Activated B cell treated with CpG ODN at 0.5 μM for 24 hours (primary cell): ENCODE data around the gene MGAT3. TPM values are rescaled to one million over a fixed set of nuclear protein-coding genes. Genes with fewer than 3 reads are reported as not detected.

Experiments
- ATAC-seq: fragments of 200-7000 bp; cut with Tn5 transposase; one replicate; pipeline ENCODE4 v1.10.0; 2021; ENCODE audit warnings: low read depth, mild to moderate bottlenecking, moderate library complexity
- CTCF ChIA-PET: fragments of 350-600 bp; sonication (Branson Sonifier 250); formaldehyde crosslinking; loops from one replicate; lab custom pipeline; 2021; ENCODE audit warnings: antibody characterized with exemption; lab: Charles Lee
- POLR2A ChIA-PET: fragments of 350-600 bp; sonication (Branson Sonifier 250); formaldehyde crosslinking; loops from one replicate; lab custom pipeline; 2021; ENCODE audit warnings: antibody characterized with exemption; lab: Charles Lee
- DNase-seq: peaks from one replicate; pipeline ENCODE4 v3.0.0; 2022
- H3K27ac Mint-ChIP-seq: one replicate; pipeline ENCODE4 v1.8.0; 2020; ENCODE audit warnings: mixed read lengths
- H3K27me3 Mint-ChIP-seq: one replicate; pipeline ENCODE4 v1.8.0; 2021; ENCODE audit warnings: mixed read lengths
- H3K36me3 Mint-ChIP-seq: one replicate; pipeline ENCODE4 v1.8.0; 2021; ENCODE audit warnings: low read depth, mixed read lengths
- H3K4me1 Mint-ChIP-seq: one replicate; pipeline ENCODE4 v1.8.0; 2021; ENCODE audit warnings: mixed read lengths
- H3K4me3 Mint-ChIP-seq: one replicate; pipeline ENCODE4 v1.8.0; 2020; ENCODE audit warnings: mild to moderate bottlenecking, mixed read lengths
- H3K9me3 Mint-ChIP-seq: one replicate; pipeline ENCODE4 v1.8.0; 2020; ENCODE audit warnings: mixed read lengths
- intact Hi-C: fragments of 100-400 bp; cut with micrococcal nuclease; formaldehyde crosslinking; loops from one replicate; pipeline ENCODE4 v1.15.1; 2024
- total RNA-seq: library from RNA; stranded (reverse); gene quantifications from 2 replicates; pipeline ENCODE4 v1.2.3, GENCODE V29; 2022
- TF ChIP-seq, protein P1 (sequence below): fragments of 200-600 bp; IDR thresholded peaks from one replicate; pipeline ENCODE4 v1.8.0; 2022; ENCODE audit warnings: antibody characterized with exemption, mild to moderate bottlenecking

The MGAT3 gene, protein sequence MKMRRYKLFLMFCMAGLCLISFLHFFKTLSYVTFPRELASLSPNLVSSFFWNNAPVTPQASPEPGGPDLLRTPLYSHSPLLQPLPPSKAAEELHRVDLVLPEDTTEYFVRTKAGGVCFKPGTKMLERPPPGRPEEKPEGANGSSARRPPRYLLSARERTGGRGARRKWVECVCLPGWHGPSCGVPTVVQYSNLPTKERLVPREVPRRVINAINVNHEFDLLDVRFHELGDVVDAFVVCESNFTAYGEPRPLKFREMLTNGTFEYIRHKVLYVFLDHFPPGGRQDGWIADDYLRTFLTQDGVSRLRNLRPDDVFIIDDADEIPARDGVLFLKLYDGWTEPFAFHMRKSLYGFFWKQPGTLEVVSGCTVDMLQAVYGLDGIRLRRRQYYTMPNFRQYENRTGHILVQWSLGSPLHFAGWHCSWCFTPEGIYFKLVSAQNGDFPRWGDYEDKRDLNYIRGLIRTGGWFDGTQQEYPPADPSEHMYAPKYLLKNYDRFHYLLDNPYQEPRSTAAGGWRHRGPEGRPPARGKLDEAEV
- 41.5 and 43.4 TPM in 2 replicates for total RNA-seq

DNA sequence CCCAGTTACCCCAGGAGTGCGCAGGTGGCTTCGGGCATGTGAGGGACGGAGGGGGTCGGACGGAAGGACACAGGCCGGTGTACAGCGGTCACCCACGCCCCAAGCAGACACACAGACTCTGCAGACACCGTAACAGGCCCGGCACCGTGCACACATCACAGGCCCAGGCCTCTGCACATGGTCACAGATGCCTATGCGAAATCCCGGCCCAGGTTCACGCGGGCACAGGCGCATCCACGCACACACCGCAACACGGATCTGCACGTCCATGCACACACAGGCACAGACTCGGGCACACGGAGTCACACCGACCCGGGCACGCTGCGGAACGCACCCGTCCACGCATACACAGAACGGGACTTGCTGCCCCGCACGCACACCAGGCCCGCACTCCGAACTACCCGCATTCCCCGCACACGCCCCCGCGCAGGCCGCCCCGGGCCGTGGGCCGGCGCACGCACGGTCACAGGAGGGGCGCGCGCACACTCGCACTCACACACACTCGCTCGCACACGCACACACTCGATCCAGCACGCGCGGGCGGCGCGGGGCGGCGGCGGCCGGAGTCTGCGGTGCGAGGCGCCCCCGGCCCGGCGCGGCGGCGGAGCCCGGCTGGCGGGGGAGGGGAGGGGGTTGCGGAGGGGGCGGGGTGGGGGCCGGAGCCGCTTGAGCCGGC, at the start of gene MGAT3:
Gene MGAT3, plus strand, starts transcription at position 491 of the 676 bp plus-strand sequence. CDS start 30,336 bp downstream, outside the sequence.
- TF ChIP-seq, protein P1, sequence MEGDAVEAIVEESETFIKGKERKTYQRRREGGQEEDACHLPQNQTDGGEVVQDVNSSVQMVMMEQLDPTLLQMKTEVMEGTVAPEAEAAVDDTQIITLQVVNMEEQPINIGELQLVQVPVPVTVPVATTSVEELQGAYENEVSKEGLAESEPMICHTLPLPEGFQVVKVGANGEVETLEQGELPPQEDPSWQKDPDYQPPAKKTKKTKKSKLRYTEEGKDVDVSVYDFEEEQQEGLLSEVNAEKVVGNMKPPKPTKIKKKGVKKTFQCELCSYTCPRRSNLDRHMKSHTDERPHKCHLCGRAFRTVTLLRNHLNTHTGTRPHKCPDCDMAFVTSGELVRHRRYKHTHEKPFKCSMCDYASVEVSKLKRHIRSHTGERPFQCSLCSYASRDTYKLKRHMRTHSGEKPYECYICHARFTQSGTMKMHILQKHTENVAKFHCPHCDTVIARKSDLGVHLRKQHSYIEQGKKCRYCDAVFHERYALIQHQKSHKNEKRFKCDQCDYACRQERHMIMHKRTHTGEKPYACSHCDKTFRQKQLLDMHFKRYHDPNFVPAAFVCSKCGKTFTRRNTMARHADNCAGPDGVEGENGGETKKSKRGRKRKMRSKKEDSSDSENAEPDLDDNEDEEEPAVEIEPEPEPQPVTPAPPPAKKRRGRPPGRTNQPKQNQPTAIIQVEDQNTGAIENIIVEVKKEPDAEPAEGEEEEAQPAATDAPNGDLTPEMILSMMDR, result no peak
- H3K27ac Mint-ChIP-seq, result peak within 1 kb of the TSS; percentile 65
- H3K4me3 Mint-ChIP-seq, result peak within 1 kb of the TSS; percentile 75
- peaks cover 13% of the 10 kb centered on the region for H3K36me3 Mint-ChIP-seq
- ChIA-PET CTCF (no interaction called here), POLR2A (interaction anchor here (3.5 kb wide), 1 partner anchor 9 kb away, joined by 44 read pairs; no protein-coding TSS in a partner anchor)
- DNase-seq (no peak), ATAC-seq (peak; percentile 11)
- H3K27me3 Mint-ChIP-seq, result peaks cover 3% of the 10 kb centered on the region
- intact Hi-C loops, result no loop called here
- H3K4me1 Mint-ChIP-seq, result peaks cover 69% of the 10 kb centered on the region
- H3K9me3 Mint-ChIP-seq, result no peaks in the 10 kb centered on the region

- Mint-ChIP-seq H3K27ac (no peak overlapping the region), H3K36me3 (peaks cover 23% of the 10 kb centered on the region), H3K4me3 (no peak overlapping the region), H3K27me3 (no peaks in the 10 kb centered on the region), H3K4me1 (peaks cover 16% of the 10 kb centered on the region), H3K9me3 (no peaks in the 10 kb centered on the region)
- CTCF ChIA-PET, result no interaction called here
- DNase-seq (no peak), ATAC-seq (no peak)
- POLR2A ChIA-PET, result interaction anchor here (0.6 to 1.1 kb wide), 2 partner anchors 8 to 1062 kb away, joined by 3 read pairs; partner anchors contain the start of gene TAB1
- intact Hi-C loops, result no loop called here
- TF ChIP-seq, protein P1, result no peak
Observed at GRCh38 chr22:39408173-39408572, 48.6 kb upstream of the MGAT3 start.

- no peaks in the 10 kb centered on the region for H3K9me3 Mint-ChIP-seq
- TF ChIP-seq, protein P1, result no peak
Observed at GRCh38 chr22:39408807-39409206, 48.0 kb upstream of the MGAT3 start.

DNA sequence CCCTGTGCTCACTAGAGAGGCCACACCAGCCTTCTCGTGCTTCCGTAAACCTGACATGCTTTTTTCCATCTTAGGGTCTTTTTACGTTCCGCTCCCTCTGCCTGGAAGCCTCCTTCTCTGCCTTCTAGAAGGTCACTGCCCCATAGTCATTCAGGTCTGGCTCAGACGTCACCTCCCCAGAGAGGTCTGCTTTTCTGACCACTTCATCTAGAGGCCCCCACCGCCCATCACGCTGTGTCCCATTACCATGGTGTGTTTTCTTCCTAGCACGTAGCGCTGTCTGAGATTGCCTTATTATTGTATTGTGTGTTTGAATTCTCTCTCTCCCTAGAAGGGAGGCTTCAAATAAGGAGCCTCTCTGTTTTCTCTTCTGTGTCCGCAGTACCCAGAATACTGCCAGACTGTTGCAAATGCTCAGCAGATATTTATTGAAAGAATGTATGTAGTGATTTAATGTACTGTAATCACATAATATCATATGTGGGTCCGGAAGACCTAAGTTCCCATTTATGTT, 47.2 kb upstream of the MGAT3 start:
- intact Hi-C loops, result no loop called here
- ChIA-PET CTCF (no interaction called here), POLR2A (interaction anchor here (1.0 to 1.1 kb wide), 2 partner anchors 10 to 110 kb away, joined by 3 read pairs; partner anchors contain the start of genes ATF4 and TAB1)
- Mint-ChIP-seq H3K4me1 (peaks cover 27% of the 10 kb centered on the region), H3K36me3 (peaks cover 18% of the 10 kb centered on the region), H3K4me3 (no peak overlapping the region), H3K27ac (no peak overlapping the region), H3K9me3 (no peaks in the 10 kb centered on the region), H3K27me3 (no peaks in the 10 kb centered on the region)
- DNase-seq (no peak), ATAC-seq (no peak)
- TF ChIP-seq, protein P1, result no peak

More at GRCh38 chr22:39408807-39409206, 48.0 kb upstream of the MGAT3 start:
- H3K4me1 Mint-ChIP-seq, result peaks cover 21% of the 10 kb centered on the region
- ChIA-PET POLR2A (interaction anchor here (1.0 to 1.1 kb wide), 2 partner anchors 9 to 111 kb away, joined by 3 read pairs; partner anchors contain the start of genes ATF4 and TAB1), CTCF (no interaction called here)
- peaks cover 22% of the 10 kb centered on the region for H3K36me3 Mint-ChIP-seq
- ATAC-seq, result no peak
- no peaks in the 10 kb centered on the region for H3K27me3 Mint-ChIP-seq
- DNase-seq, result no peak
- intact Hi-C loops, result no loop called here
- no peak overlapping the region for H3K4me3 Mint-ChIP-seq
- H3K27ac Mint-ChIP-seq, result no peak overlapping the region
